BLaER1 (cell line): ENCODE data around the gene OPRD1.

Experiments used
- H3K27ac ChIP-seq: shearing (Covaris generic); formaldehyde crosslinking; 2 replicates; pipeline ENCODE4 v1.8.1; 2022
- H3K27me3 ChIP-seq: shearing (Covaris generic); formaldehyde crosslinking; 2 replicates; pipeline ENCODE4 v1.8.1; 2022
- H3K36me3 ChIP-seq: shearing (Covaris generic); formaldehyde crosslinking; 2 replicates; pipeline ENCODE4 v1.8.1; 2022
- H3K4me1 ChIP-seq: shearing (Covaris generic); formaldehyde crosslinking; 2 replicates; pipeline ENCODE4 v1.8.1; 2022
- H3K4me2 ChIP-seq: shearing (Covaris generic); formaldehyde crosslinking; 2 replicates; pipeline ENCODE4 v1.8.1; 2022
- H3K4me3 ChIP-seq: shearing (Covaris generic); formaldehyde crosslinking; 2 replicates; pipeline ENCODE4 v1.8.1; 2022
- H3K9ac ChIP-seq: shearing (Covaris generic); formaldehyde crosslinking; 2 replicates; pipeline ENCODE4 v1.8.1; 2022
- H3K9me3 ChIP-seq: shearing (Covaris generic); formaldehyde crosslinking; 2 replicates; pipeline ENCODE4 v1.8.1; 2022
- H4K20me1 ChIP-seq: shearing (Covaris generic); formaldehyde crosslinking; 2 replicates; pipeline ENCODE4 v1.8.1; 2022
- Cebpa-rat ChIP-seq: shearing (Covaris generic); IDR thresholded peaks from 2 replicates; pipeline ENCODE4 v1.8.1; 2022

Gene OPRD1

GRCh38 chr1:28878796-28879195, 66.8 kb downstream of the OPRD1 start:
- H3K27ac ChIP-seq, result no peak overlapping the region
- no peak for TF ChIP-seq Cebpa-rat

GRCh38 chr1:28882009-28882628, 70.1 kb downstream of the OPRD1 start:
- Histone ChIP-seq H3K27ac (no peak overlapping the region), H3K9ac (no peak overlapping the region), H3K27me3 (no peaks in the 10 kb centered on the region), H3K4me2 (no peak overlapping the region), H3K4me3 (no peak overlapping the region), H3K4me1 (peaks cover 33% of the 10 kb centered on the region), H3K36me3 (no peaks in the 10 kb centered on the region), H4K20me1 (no peaks in the 10 kb centered on the region), H3K9me3 (no peaks in the 10 kb centered on the region)
- no peak for TF ChIP-seq Cebpa-rat

More at GRCh38 chr1:28878796-28879195, 66.8 kb downstream of the OPRD1 start:
- H3K27me3 ChIP-seq, result no peaks in the 10 kb centered on the region
- no peak overlapping the region for H3K4me2 ChIP-seq
- no peak overlapping the region for H3K4me3 ChIP-seq
- peaks cover 6% of the 10 kb centered on the region for H3K4me1 ChIP-seq
- no peaks in the 10 kb centered on the region for H3K36me3 ChIP-seq
- H3K9ac ChIP-seq, result no peak overlapping the region
- H4K20me1 ChIP-seq, result no peaks in the 10 kb centered on the region
- H3K9me3 ChIP-seq, result no peaks in the 10 kb centered on the region

- Histone ChIP-seq H3K4me1 (peaks cover 40% of the 10 kb centered on the region), H3K27me3 (no peaks in the 10 kb centered on the region), H3K9ac (no peak overlapping the region), H4K20me1 (peaks cover 5% of the 10 kb centered on the region; the same call in 1 of the 2 replicates), H3K27ac (no peak overlapping the region), H3K4me2 (peak overlapping the region; percentile 70; the same call in 1 of the 2 replicates), H3K9me3 (no peaks in the 10 kb centered on the region), H3K4me3 (no peak overlapping the region), H3K36me3 (no peaks in the 10 kb centered on the region)
- no peak for TF ChIP-seq Cebpa-rat
Measured at GRCh38 chr1:28883242-28883616, 71.3 kb downstream of the OPRD1 start.

GRCh38 chr1:28885472-28885877, 73.5 kb downstream of the OPRD1 start:
- Histone ChIP-seq H3K27ac (no peak overlapping the region), H3K36me3 (no peaks in the 10 kb centered on the region), H3K9me3 (no peaks in the 10 kb centered on the region), H3K4me2 (0 out of 2 replicates have a peak overlapping the region, but pooled peaks have one; percentile 11), H4K20me1 (peaks cover 25% of the 10 kb centered on the region), H3K4me1 (peaks cover 58% of the 10 kb centered on the region), H3K27me3 (no peaks in the 10 kb centered on the region), H3K4me3 (no peak overlapping the region), H3K9ac (no peak overlapping the region)
- no peak for TF ChIP-seq Cebpa-rat

- no peak overlapping the region; the same call in 1 of the 2 replicates for H3K9ac ChIP-seq
- peaks cover 32% of the 10 kb centered on the region for H4K20me1 ChIP-seq
- no peaks in the 10 kb centered on the region for H3K36me3 ChIP-seq
- peak overlapping the region; percentile 97 for H3K4me2 ChIP-seq
- H3K4me3 ChIP-seq, result peak overlapping the region; percentile 92
- H3K4me1 ChIP-seq, result peaks cover 64% of the 10 kb centered on the region
- no peak for TF ChIP-seq Cebpa-rat
- H3K9me3 ChIP-seq, result no peaks in the 10 kb centered on the region
- no peaks in the 10 kb centered on the region for H3K27me3 ChIP-seq
- H3K27ac ChIP-seq, result no peak overlapping the region
Measured at GRCh38 chr1:28885977-28886730, 74.2 kb downstream of the OPRD1 start.

GRCh38 chr1:28886731-28887418, 74.9 kb downstream of the OPRD1 start:
- 0 out of 2 replicates have a peak, but pooled peaks have one; percentile 40 for TF ChIP-seq Cebpa-rat
- H3K4me2 ChIP-seq, result peak overlapping the region; percentile 97
- peaks cover 39% of the 10 kb centered on the region for H4K20me1 ChIP-seq
- H3K4me3 ChIP-seq, result peak overlapping the region; percentile 92
- peak overlapping the region; percentile 87 for H3K9ac ChIP-seq
- H3K27me3 ChIP-seq, result no peaks in the 10 kb centered on the region
- peak overlapping the region; percentile 87 for H3K27ac ChIP-seq
- H3K9me3 ChIP-seq, result no peaks in the 10 kb centered on the region
- H3K4me1 ChIP-seq, result peaks cover 65% of the 10 kb centered on the region
- H3K36me3 ChIP-seq, result no peaks in the 10 kb centered on the region

GRCh38 chr1:28887419-28887834, 75.5 kb downstream of the OPRD1 start:
- no peak for TF ChIP-seq Cebpa-rat
- Histone ChIP-seq H3K4me1 (peaks cover 65% of the 10 kb centered on the region), H3K4me2 (peak overlapping the region; percentile 97), H3K9me3 (no peaks in the 10 kb centered on the region), H4K20me1 (peaks cover 41% of the 10 kb centered on the region), H3K9ac (peak overlapping the region; percentile 87), H3K27ac (peak overlapping the region; percentile 87), H3K36me3 (no peaks in the 10 kb centered on the region), H3K4me3 (peak overlapping the region; percentile 92), H3K27me3 (no peaks in the 10 kb centered on the region)

GRCh38 chr1:28887835-28888682, 76.1 kb downstream of the OPRD1 start:
- Histone ChIP-seq H3K36me3 (no peaks in the 10 kb centered on the region; the same call in 1 of the 2 replicates), H3K27me3 (no peaks in the 10 kb centered on the region), H3K27ac (peak overlapping the region; percentile 87), H3K9me3 (no peaks in the 10 kb centered on the region), H3K4me2 (peak overlapping the region; percentile 97), H3K9ac (peak overlapping the region; percentile 87), H3K4me3 (peak overlapping the region; percentile 92), H3K4me1 (peaks cover 65% of the 10 kb centered on the region), H4K20me1 (peaks cover 45% of the 10 kb centered on the region)
- TF ChIP-seq Cebpa-rat, result no peak

GRCh38 chr1:28888915-28889314, 76.9 kb downstream of the OPRD1 start:
- Histone ChIP-seq H3K36me3 (peaks cover 7% of the 10 kb centered on the region; the same call in 1 of the 2 replicates), H3K27me3 (no peaks in the 10 kb centered on the region), H3K4me3 (no peak overlapping the region), H3K4me1 (peaks cover 58% of the 10 kb centered on the region), H3K9ac (no peak overlapping the region), H3K9me3 (no peaks in the 10 kb centered on the region), H3K4me2 (no peak overlapping the region), H3K27ac (no peak overlapping the region), H4K20me1 (peaks cover 54% of the 10 kb centered on the region)
- TF ChIP-seq Cebpa-rat, result no peak
